Osteoblast (primary cell): ENCODE results near the gene NOPCHAP1. TPM values are rescaled to one million over a fixed set of nuclear protein-coding genes. Genes with fewer than 3 reads are reported as not detected.
A peak's percentile ranks its signal among the peaks of the same experiment; 100 is the strongest.

Experiments
- DNase-seq: peaks from one replicate; pipeline ENCODE4 v3.0.0; 2011; ENCODE audit warnings: low spot score, mixed read lengths; ENCODE audit not compliant: insufficient read length; ENCODE audit errors: missing footprints
- H2AFZ ChIP-seq: 2 replicates; pipeline ENCODE4 v1.6.0; 2011; ENCODE audit warnings: mild to moderate bottlenecking, low read length
- H3K27ac ChIP-seq: 2 replicates; pipeline ENCODE4 v1.5.1; 2011; ENCODE audit warnings: mild to moderate bottlenecking, low read depth, low read length, moderate library complexity
- H3K27me3 ChIP-seq: 2 replicates; pipeline ENCODE4 v1.6.0; 2012; ENCODE audit warnings: mild to moderate bottlenecking, control low read depth, inconsistent platforms, low read length, moderate library complexity; ENCODE audit not compliant: insufficient read depth
- H3K36me3 ChIP-seq: 2 replicates; pipeline ENCODE4 v1.5.1; 2011; ENCODE audit warnings: mild to moderate bottlenecking, low read length, control low read depth, moderate library complexity; ENCODE audit not compliant: insufficient read depth
- H3K4me1 ChIP-seq: 2 replicates; pipeline ENCODE4 v1.5.1; 2011; ENCODE audit warnings: mild to moderate bottlenecking, low read length, control low read depth, moderate library complexity; ENCODE audit not compliant: insufficient read depth
- H3K4me2 ChIP-seq: 2 replicates; pipeline ENCODE4 v1.6.0; 2011; ENCODE audit warnings: mild to moderate bottlenecking, low read length; ENCODE audit not compliant: insufficient read depth
- H3K4me3 ChIP-seq: fragments of 200-600 bp; sonication (generic); 3 replicates; pipeline ENCODE4 v1.5.1; 2012; ENCODE audit warnings: mild to moderate bottlenecking, low read length, inconsistent platforms; ENCODE audit not compliant: insufficient read depth
- H3K79me2 ChIP-seq: 2 replicates; pipeline ENCODE4 v1.6.0; 2012; ENCODE audit warnings: mild to moderate bottlenecking, low read length, control low read depth, inconsistent platforms; ENCODE audit not compliant: insufficient read depth
- H3K9me3 ChIP-seq: 2 replicates; pipeline ENCODE4 v1.5.1; 2011; ENCODE audit warnings: low read depth, low read length, control low read depth
- H4K20me1 ChIP-seq: 2 replicates; pipeline ENCODE4 v1.6.0; 2012; ENCODE audit warnings: mild to moderate bottlenecking, low read length, control low read depth; ENCODE audit not compliant: insufficient read depth
- total RNA-seq: library from RNA; depleted of rRNA; stranded (reverse); fragments of >200 nt; gene quantifications from 2 replicates; pipeline ENCODE4 v1.2.3, GENCODE V29; 2012
- TF ChIP-seq, protein P1 (sequence below): IDR thresholded peaks from 2 replicates; pipeline ENCODE4 v1.5.1; 2011; ENCODE audit warnings: mild to moderate bottlenecking, low read depth, low read length, moderate library complexity; ENCODE audit errors: extremely low read depth

Gene NOPCHAP1
- total RNA-seq, 1 donor: 4.3 TPM

DNA sequence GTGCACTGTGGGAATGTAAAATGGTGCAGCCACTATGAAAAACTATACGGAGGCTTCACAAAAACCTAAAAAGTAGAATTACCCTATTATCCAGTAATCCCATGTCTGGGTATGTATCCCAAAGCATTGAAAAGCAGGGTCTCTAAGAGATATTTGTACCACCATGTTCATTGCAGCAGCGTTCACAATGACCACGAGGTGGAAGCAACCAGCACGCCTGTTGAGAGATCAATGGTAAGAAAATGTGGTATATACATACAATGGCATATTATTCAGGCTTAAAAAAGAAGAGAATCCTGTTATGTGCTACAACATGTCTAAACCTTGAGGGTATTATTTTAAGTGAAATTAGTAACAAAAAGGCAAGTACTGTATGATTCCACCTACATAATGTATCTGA lies 910 bp upstream of the NOPCHAP1 start:
- no peak for DNase-seq
- peak overlapping the region; percentile 91 for H3K4me2 ChIP-seq
- peaks cover 8% of the 10 kb centered on the region for H3K36me3 ChIP-seq
- H3K4me1 ChIP-seq: peaks cover 17% of the 10 kb centered on the region
- H3K79me2 ChIP-seq: peaks cover 22% of the 10 kb centered on the region
- TF ChIP-seq, protein P1, sequence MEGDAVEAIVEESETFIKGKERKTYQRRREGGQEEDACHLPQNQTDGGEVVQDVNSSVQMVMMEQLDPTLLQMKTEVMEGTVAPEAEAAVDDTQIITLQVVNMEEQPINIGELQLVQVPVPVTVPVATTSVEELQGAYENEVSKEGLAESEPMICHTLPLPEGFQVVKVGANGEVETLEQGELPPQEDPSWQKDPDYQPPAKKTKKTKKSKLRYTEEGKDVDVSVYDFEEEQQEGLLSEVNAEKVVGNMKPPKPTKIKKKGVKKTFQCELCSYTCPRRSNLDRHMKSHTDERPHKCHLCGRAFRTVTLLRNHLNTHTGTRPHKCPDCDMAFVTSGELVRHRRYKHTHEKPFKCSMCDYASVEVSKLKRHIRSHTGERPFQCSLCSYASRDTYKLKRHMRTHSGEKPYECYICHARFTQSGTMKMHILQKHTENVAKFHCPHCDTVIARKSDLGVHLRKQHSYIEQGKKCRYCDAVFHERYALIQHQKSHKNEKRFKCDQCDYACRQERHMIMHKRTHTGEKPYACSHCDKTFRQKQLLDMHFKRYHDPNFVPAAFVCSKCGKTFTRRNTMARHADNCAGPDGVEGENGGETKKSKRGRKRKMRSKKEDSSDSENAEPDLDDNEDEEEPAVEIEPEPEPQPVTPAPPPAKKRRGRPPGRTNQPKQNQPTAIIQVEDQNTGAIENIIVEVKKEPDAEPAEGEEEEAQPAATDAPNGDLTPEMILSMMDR: peak; percentile 17
- no peak overlapping the region for H3K4me3 ChIP-seq
- H3K9me3 ChIP-seq: no peaks in the 10 kb centered on the region
- H3K27me3 ChIP-seq: no peaks in the 10 kb centered on the region
- no peak overlapping the region for H3K27ac ChIP-seq
- no peaks in the 10 kb centered on the region for H4K20me1 ChIP-seq
- H2AFZ ChIP-seq: peak overlapping the region; percentile 97

DNA sequence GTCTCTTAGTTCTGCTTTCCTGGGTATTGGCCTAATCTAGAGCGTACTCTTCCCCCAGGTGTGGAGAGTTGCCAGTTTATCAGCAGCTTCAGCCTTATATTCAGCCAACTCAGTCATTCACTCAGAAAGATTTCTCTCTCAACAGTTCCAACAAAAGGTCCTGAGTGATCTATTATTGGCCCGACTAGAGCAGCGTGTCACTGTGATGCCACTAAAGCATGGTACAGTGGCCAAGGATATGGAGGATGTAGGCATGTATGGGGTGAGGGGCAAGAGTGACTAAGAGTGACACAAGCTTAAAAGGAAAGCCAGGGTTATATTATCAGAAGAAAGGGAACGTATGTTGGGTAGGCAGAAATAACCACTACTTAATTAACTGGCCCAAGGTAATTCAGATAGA lies 4.8 kb downstream of the NOPCHAP1 start:
- Histone ChIP-seq H3K4me3 (no peak overlapping the region), H3K27ac (no peak overlapping the region), H3K27me3 (no peaks in the 10 kb centered on the region), H4K20me1 (no peaks in the 10 kb centered on the region), H3K36me3 (peaks cover 42% of the 10 kb centered on the region), H3K4me2 (no peak overlapping the region), H2AFZ (no peak overlapping the region), H3K79me2 (peaks cover 27% of the 10 kb centered on the region), H3K9me3 (no peaks in the 10 kb centered on the region), H3K4me1 (peaks cover 13% of the 10 kb centered on the region)
- DNase-seq: no peak
- TF ChIP-seq, protein P1: no peak

GRCh38 chr12:104991565-104992128 lies 5.5 kb downstream of the NOPCHAP1 start:
- Histone ChIP-seq H3K27ac (no peak overlapping the region), H3K4me2 (no peak overlapping the region)

DNA sequence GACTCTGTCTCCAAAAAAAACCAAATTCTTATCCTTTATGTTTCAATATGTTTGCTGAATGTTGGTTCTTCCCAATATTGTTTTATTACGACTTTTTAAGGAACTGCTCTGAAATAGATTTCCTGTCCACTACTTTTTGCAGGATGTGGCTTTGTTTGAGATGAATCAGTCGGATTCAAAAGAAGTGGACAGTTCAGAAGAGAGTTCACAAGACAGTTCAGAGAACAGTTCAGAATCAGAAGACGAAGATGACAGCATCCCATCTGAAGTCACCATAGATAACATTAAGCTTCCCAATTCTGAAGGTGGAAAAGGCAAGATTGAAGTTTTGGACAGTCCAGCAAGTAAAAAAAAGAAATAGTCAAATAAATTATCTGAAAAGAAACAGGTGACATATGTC lies 8.2 kb downstream of the NOPCHAP1 start:
- Histone ChIP-seq H3K27me3 (no peaks in the 10 kb centered on the region), H3K27ac (no peak overlapping the region), H4K20me1 (peaks cover 3% of the 10 kb centered on the region), H3K36me3 (peaks cover 40% of the 10 kb centered on the region), H3K79me2 (peaks cover 9% of the 10 kb centered on the region), H2AFZ (no peak overlapping the region), H3K9me3 (no peaks in the 10 kb centered on the region), H3K4me2 (no peak overlapping the region), H3K4me3 (no peak overlapping the region), H3K4me1 (no peaks in the 10 kb centered on the region)
- TF ChIP-seq, protein P1: no peak
- DNase-seq: peak; percentile 72

More at GRCh38 chr12:104991565-104992128, 5.5 kb downstream of the NOPCHAP1 start:
- H3K4me1 ChIP-seq: peaks cover 13% of the 10 kb centered on the region
- H3K36me3 ChIP-seq: peaks cover 42% of the 10 kb centered on the region
- H3K27me3 ChIP-seq: no peaks in the 10 kb centered on the region
- TF ChIP-seq, protein P1: no peak
- DNase-seq: no peak
- no peaks in the 10 kb centered on the region for H3K9me3 ChIP-seq
- H3K79me2 ChIP-seq: peaks cover 26% of the 10 kb centered on the region
- H4K20me1 ChIP-seq: no peaks in the 10 kb centered on the region
- no peak overlapping the region for H3K4me3 ChIP-seq
- no peak overlapping the region for H2AFZ ChIP-seq
